IPS-NIHi11 (cell line): ENCODE measurements around the gene NHSL2.
A peak's percentile ranks its signal among the peaks of the same experiment; 100 is the strongest.
"Not testable (repeated sequence)": the region's sequence is repeated elsewhere in the genome, so short reads cannot be mapped to it uniquely, and the experiment has no call there.

Experiments used
- DNase-seq: peaks from one replicate; pipeline ENCODE4 v3.0.0; 2012; ENCODE audit warnings: mixed read lengths, low spot score

Gene NHSL2

GRCh38 chrX:72130156-72130761 lies 219.6 kb downstream of the NHSL2 start:
- DNase-seq, result no peak

DNA sequence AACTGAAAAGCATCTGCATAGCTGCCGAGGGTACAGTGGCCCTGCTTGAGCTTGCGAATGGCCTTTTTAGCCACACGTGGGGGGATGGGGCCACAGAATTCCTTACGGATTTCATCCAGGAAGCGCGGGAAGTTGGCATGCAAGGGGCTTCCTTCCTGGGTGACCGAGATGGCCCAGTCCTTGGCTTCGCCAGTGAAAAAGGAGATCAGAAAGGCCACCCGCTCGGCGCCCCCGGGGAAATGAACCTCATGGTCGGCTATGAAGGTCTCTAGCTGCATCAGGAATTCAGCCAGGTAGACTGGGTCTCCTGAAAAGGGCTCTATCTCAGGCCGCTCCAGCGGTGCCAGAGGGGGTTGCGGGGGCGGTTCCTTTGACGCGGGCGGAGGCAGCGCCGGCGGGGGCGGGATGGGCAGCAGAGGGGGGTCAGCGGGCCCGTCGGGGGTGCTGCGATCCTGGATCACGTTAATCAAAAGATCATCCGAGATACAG lies 220.2 kb downstream of the NHSL2 start:
- DNase-seq, result peak; percentile 33

GRCh38 chrX:72131317-72132294 lies 221.0 kb downstream of the NHSL2 start, which contains the start of gene RTL5:
TSS of gene RTL5 (minus strand) at chrX:72131915.
- peak; percentile 71 for DNase-seq

- DNase-seq, result no peak
Observed at GRCh38 chrX:72132456-72132855, 221.8 kb downstream of the NHSL2 start.

DNA sequence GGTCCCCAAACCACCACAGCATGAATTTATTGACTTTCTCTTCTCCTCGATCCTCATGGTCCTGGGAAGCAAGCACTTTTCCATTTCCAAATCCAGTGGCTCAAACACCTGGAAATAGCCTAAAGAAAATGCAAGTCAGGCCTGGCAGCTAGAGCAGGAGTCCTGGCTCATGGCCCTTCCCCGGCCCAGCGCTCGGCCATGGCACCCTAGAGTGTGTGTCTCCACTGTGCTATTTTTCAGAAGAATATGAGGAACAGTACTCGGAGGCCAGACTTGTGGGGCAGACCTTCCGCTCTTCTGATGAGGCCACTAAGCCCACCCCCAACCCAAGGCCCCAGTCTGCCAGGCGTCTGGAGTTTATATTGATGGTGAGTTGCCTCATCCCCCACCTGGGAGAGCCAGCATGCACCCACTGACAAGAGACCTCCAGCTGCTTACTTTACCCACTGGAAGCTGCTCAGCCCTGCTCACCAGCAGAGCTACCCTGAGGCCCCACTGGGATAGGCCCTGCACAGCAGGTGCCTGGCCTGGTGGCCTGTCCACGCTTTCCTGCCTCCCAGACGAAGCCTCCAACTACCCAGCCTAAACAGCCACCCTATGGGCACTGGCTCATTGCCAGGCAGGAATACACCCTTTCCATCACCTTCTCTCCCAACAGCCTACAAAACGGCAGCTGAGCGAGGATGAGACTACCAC lies 223.4 kb downstream of the NHSL2 start:
- no peak for DNase-seq

DNA sequence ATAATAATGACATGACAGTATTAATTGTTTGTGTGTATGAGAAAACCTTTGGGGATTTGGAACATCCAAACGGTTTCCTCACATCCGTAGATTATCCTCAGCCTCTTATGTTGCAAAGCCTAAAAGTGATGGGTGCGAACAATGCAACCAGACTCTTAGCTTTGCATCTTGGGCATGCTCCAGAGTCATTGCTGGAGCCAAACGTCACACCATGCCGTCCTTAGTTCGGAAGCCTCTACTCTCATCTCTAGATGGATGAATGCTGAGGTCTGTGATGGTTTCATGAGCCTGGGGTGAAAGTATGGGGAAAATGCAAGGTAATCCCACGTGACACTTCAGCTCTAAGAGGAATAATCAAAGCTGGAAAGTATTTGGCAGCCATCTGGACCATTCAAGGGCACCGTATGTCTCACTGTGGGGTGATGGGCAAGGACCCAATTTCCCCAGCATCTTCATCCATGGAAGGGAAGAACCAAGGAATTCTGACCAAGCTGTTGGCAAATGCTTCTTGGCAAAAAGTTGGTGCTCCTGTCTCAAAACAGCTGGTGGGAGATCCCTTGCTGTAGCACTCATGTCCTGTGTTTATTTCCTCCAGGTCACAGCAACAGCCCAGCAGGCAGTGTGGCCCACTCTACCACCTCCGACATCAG lies 227.3 kb downstream of the NHSL2 start:
- DNase-seq, result no peak

DNA sequence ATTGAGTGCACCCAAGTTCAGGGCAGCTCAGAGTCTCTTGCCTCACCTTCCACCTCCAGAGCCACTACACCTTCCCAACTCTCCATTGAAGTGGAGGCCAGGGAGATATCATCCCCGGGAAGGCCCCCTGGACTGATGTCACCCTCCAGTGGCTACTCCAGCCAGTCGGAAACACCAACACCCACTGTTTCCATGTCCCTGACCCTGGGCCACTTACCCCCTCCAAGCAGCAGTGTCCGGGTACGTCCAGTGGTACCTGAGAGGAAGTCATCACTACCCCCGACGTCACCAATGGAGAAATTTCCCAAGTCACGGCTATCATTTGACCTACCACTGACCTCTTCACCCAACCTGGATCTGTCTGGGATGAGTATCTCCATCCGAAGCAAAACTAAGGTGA lies 228.9 kb downstream of the NHSL2 start:
- DNase-seq, result no peak

DNA sequence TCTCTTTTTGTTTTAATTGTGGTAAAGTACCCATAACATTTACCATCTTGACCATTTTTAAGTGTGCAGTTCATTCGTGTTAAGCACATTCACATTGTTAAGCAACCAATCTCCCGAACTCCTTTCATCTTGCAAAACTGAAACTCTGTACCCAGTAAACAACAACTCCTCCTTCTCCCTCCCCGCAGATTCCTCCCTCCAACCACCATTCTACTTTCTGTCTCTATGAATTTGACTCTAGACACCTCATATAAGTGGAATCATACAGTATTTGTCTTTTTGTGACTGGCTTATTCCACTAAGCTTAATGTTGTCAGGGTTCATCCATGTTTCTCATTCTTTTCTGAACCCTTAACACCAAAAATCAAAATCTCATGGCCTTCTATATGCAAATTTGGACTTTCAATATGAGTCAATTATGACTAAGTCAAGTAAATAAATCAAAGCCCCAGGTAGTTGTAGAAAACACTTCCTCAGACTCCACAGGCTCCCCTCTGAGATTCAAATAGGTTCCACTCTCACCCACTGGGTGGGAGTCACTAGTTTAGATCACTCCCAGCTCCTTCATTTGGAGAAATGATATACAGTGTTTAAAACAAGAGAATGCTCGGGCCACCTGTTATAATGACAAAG lies 230.8 kb downstream of the NHSL2 start:
- no peak for DNase-seq

- peak; percentile 17 for DNase-seq
Observed at GRCh38 chrX:72142094-72142793, 231.6 kb downstream of the NHSL2 start.

DNA sequence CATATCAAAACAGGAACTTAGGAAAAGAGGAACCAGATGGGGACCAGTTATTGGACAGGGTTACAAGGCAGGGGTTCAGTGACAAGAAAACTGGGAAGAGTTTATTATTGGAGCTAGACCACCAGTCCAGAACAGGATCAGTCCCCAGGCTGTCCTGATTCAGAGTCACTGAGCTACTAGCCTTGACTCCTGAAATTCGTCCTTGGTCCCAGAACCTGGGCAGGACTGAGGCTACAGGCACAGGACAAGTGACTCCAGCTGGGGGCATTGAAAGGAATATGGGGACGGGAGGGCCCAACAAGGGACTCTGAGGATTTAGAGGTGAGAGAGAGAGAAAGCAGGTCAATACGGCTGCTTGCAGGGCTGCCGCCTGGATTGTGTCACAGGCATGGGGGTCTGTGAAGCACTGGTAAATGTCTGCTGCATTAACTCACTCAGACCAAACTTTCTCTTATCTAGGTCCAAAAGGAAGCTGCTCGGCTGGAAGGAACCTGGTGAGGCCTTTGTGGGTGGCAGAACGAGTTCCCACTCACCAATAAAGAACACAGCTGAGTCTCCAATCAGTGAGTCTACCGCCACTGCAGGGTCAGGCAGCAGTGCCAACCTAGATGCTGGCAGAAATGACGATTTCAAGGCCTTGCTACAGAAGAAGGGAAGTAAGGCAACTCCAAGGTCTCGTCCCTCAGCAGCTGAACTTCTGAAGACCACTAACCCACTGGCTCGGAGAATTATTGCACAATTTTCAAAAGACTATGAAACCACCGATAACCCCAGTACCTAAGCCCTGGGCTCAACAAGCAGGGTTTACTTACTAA lies 232.4 kb downstream of the NHSL2 start:
- DNase-seq, result no peak

DNA sequence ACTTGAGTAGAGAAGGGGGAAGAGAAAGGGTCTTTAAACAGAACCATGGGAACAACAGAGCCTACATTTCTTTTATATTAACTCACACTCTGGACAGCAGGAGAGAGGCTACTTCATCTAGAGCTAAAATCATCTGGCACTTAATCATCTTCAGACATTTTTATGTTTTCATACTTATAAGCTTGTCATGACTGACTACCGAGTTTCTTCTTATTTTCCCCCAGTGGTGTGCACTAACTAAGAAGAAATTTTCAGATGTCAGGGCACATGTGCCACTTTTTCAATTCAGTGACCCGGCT lies 232.9 kb downstream of the NHSL2 start:
- DNase-seq, result no peak

DNA sequence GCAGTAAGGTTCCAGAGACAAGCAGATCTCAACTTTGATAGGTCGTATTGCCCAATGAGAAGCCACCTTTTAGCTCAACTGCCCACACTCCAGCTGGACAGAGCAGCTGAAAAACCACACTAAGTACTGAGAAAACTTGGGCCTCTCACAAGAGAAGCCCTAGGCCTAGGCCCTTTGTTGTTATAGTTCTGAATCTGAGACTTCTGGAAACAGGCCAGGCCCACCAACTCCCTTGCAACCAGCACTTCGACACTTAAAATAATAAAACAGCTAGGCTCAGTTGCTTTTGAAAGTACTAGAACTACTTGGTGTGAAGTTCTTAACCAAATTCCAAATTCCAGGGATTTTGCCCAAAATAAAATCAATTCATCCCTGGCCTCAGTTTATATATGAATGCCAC lies 234.5 kb downstream of the NHSL2 start:
- DNase-seq, result no peak

DNA sequence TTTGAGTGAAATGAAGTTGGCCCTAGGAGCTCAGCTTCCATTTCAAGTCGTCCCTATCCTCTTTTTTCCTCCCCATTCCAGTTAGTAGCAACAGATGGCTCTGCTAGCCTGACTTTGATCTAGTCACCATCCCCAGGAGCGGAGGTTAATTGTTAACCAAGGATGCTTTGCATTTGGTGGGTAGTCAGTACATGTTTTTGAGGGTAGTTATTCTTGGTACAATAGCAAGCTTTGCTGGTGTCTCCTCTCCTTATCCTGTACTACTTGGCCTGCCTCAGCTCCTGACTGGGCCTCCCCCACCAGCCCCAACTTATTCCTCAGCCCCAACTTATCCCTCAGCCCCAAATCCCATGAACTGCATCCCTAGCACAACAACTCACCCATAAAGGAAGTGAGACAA lies 235.9 kb downstream of the NHSL2 start:
- DNase-seq, result no peak

- no peak for DNase-seq
Observed at GRCh38 chrX:72158773-72159172, 248.1 kb downstream of the NHSL2 start.

GRCh38 chrX:72159769-72160168 lies 249.1 kb downstream of the NHSL2 start:
- DNase-seq, result no peak

DNA sequence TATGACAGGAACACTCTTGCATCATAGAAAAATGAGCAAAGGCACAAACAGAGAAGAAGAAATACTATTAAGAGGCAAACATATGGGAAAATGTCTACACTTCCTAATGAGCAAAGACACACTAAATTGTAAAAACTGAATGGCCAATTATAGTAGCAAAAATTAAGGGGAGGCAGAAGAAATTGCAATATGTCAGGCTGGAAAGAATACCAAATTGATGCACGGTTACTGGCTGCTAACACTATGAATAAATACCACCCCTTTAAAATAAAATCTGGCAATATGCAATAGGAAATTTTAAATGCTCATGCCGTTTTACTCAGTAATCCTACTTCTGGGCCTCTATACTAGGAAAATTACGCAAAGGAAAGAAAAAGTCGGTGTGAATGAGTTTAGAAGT lies 254.9 kb downstream of the NHSL2 start:
- DNase-seq, result no peak

- no peak for DNase-seq
Observed at GRCh38 chrX:72169008-72169728, 258.5 kb downstream of the NHSL2 start.

GRCh38 chrX:72176289-72176688 lies 265.6 kb downstream of the NHSL2 start:
- not testable (repeated sequence) for DNase-seq

DNA sequence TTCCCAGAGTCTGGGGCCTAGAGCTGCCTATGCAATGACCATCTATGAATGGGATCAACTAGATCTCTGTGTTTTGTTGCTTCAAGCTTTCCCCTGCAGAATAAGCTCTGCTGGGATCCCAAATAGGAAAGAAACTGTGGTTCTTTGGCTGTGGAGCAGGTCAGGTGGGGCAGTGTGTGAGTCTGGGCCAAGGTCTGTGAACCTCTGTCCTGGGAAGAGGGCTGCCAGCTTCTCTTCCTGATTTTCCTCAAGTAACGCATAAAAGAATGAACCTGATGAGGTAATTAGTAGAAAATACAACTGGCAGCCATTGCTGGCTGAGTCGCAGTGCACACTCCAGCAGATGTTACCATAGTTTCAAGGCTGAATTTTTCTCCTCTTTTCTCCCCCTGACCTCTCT lies 266.3 kb downstream of the NHSL2 start:
- DNase-seq, result no peak

DNA sequence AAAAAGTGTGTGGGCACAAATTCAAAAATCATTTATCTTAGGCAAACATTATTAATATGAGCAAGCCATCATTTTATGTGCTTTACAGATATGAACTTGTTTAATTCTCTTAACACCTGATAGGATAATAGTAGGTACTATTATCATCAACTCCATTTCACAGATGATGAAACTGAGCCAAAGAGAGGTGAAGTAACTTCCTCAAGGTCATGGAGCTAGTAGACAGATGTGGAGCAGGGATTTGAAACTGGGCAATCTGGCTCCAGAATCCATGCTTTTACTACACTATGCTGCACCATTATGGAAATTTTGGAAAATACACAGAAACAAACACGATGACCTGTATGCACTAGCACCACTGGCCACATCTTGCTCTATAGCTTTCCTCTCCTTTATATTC lies 269.9 kb downstream of the NHSL2 start:
- DNase-seq, result no peak
